Measurements from ENCODE around the gene SARNP.

SARNP gene

DNA sequence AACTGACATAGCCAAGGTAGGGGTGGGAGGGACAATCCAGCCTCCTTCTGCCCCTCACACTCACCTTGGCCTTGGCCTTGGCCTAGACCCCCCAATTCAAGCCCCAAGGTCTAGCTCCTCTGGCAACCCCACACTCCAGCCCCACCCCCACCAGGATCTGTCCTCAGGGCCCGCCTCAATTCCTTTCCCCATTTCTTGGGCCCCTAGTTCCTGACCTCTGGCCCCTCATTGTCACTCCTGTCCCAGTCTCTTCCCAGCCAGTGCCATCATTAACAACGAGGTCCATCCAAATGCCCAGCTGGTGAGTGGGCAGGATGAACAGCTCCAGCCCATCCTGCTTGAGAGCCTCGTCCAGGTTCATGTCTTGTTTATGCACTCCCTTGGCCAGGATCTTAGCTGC, 81.4 kb downstream of the SARNP start:
- H3K4me3 ChIP-seq: no peak overlapping the region
- no peak overlapping the region for H3K27ac ChIP-seq
- TF ChIP-seq CTCF (IDR thresholded peaks at IDR 0.05): no peak
- no peak for DNase-seq (ENCODE audit: low spot score)

DNA sequence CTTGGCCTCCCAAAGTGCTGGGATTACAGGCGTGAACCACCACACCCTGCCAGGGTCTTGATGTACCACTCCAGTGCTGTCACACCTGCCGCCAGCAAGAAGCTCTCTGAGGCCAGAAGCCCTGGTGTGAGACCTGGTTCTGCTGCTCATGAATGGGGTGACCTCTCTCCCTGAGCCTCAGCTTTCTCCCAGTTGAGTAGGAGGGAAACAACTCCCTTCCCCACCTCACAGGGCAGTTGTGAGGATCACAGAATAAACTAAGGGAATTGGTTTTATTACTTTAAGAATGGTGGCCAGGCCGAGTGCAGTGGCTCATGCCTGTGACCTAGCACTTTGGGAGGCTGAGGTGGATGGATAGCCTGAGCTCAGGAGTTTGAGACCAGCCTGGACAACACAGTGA, 82.9 kb downstream of the SARNP start:
- Histone ChIP-seq H3K4me3 (no peak overlapping the region), H3K27ac (no peak overlapping the region)
- TF ChIP-seq CTCF (IDR thresholded peaks at IDR 0.05): no peak
- no peak for DNase-seq (ENCODE audit: low spot score)

DNA sequence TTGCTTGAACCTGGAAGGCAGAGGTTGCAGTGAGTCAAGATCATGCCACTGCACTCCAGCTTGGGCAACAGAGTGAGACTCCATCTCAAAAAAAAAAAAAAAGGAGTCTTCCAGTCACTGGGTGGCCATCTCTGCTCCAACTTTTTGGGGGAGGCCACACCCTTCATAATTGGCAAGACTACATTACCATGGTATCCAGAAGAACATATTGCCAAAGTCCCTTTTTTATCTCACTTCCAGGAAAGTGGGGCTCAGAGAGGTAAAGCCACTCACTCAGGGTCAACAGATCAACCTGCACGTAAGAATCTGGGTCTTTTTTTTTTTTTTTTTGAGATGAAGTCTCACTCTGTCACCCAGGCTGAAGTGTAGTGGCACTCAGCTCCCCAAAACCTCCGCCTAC, 83.7 kb downstream of the SARNP start:
- no peak for DNase-seq (ENCODE audit: low spot score)
- Histone ChIP-seq H3K27ac (no peak overlapping the region), H3K4me3 (no peak overlapping the region)
- TF ChIP-seq CTCF (IDR thresholded peaks at IDR 0.05): no peak

- TF ChIP-seq CTCF (IDR thresholded peaks at IDR 0.05): no peak
- no peak for DNase-seq (ENCODE audit: low spot score)
- no peak overlapping the region for H3K27ac ChIP-seq
- H3K4me3 ChIP-seq: no peak overlapping the region
Measured at GRCh38 chr12:55733021-55733555, 84.4 kb downstream of the SARNP start.

DNA sequence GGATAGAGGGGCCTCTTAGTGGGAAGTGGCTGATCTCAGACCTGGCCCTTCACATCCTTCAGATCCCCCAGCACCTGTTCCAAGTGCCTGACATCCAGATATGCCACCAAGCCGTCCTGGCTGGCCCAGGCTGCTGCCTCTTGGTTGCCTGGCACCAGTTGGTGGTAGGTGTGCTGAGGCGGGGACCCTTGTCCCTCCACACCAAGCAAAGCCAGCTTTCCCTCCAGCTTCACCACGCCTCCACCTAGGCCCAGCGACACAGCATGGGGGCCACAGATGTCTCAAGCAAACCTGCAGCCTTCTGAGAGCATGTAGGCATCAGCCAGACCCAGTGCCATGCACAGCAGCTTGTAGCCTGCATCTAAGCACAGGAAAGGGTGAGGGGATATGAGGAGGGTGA, 85.2 kb downstream of the SARNP start:
- DNase-seq (ENCODE audit: low spot score): no peak
- no peak for TF ChIP-seq CTCF (IDR thresholded peaks at IDR 0.05)
- Histone ChIP-seq H3K27ac (no peak overlapping the region), H3K4me3 (no peak overlapping the region)

- DNase-seq (ENCODE audit: low spot score): peak; percentile 86
Measured at GRCh38 chr12:55729819-55730818, 87.4 kb downstream of the SARNP start.

More at GRCh38 chr12:55729819-55730818, 87.4 kb downstream of the SARNP start:
- no peak for TF ChIP-seq CTCF (IDR thresholded peaks at IDR 0.05)
- Histone ChIP-seq H3K27ac (peak overlapping the region; percentile 96 to 98), H3K4me3 (peak overlapping the region; percentile 95)

Data from coronary artery (tissue), 2 donors.